Fibroblast of peridontal ligament (primary cell): Measurements from ENCODE around the gene CACNA2D3.

ENCODE experiments used
- DNase-seq: peaks from one replicate; pipeline ENCODE4 v3.0.0-alpha.2; 2010; ENCODE audit errors: extremely low read depth

The CACNA2D3 gene

GRCh38 chr3:55006244-55006676, 883.9 kb downstream of the CACNA2D3 start:
- DNase-seq = no peak

GRCh38 chr3:55007971-55008370, 885.6 kb downstream of the CACNA2D3 start:
- DNase-seq = no peak

- no peak for DNase-seq
These were observed 887.0 kb downstream of the CACNA2D3 start for GRCh38 chr3:55009372-55009771.

GRCh38 chr3:55012091-55012490, 889.7 kb downstream of the CACNA2D3 start:
- no peak for DNase-seq

GRCh38 chr3:55013145-55013925, 891.0 kb downstream of the CACNA2D3 start:
- peak; percentile 66 for DNase-seq

GRCh38 chr3:55014081-55014480, 891.7 kb downstream of the CACNA2D3 start:
- DNase-seq = no peak

GRCh38 chr3:55014906-55015305, 892.6 kb downstream of the CACNA2D3 start:
- DNase-seq = no peak

GRCh38 chr3:55017876-55018275, 895.5 kb downstream of the CACNA2D3 start:
- peak; percentile 24 for DNase-seq

- no peak for DNase-seq
These were observed 908.6 kb downstream of the CACNA2D3 start for GRCh38 chr3:55030938-55031337.

- no peak for DNase-seq
These were observed 914.7 kb downstream of the CACNA2D3 start for GRCh38 chr3:55036883-55037577.

GRCh38 chr3:55042591-55042990, 920.2 kb downstream of the CACNA2D3 start:
- DNase-seq = peak; percentile 62

GRCh38 chr3:55044486-55044885, 922.1 kb downstream of the CACNA2D3 start:
- no peak for DNase-seq

- DNase-seq = peak; percentile 41
These were observed 936.8 kb downstream of the CACNA2D3 start for GRCh38 chr3:55059027-55059629.

- no peak for DNase-seq
These were observed 938.8 kb downstream of the CACNA2D3 start for GRCh38 chr3:55060896-55061719.

- no peak for DNase-seq
These were observed 939.3 kb downstream of the CACNA2D3 start for GRCh38 chr3:55061720-55062034.

- no peak for DNase-seq
These were observed 941.8 kb downstream of the CACNA2D3 start for GRCh38 chr3:55064164-55064563.

- no peak for DNase-seq
These were observed 943.0 kb downstream of the CACNA2D3 start for GRCh38 chr3:55065331-55065730.

- no peak for DNase-seq
These were observed 944.2 kb downstream of the CACNA2D3 start for GRCh38 chr3:55066551-55067047.

- no peak for DNase-seq
These were observed 947.6 kb downstream of the CACNA2D3 start for GRCh38 chr3:55069950-55070349.

- peak; percentile 87 for DNase-seq
These were observed 952.4 kb downstream of the CACNA2D3 start for GRCh38 chr3:55074796-55075195.

- peak; percentile 31 for DNase-seq
These were observed 953.5 kb downstream of the CACNA2D3 start for GRCh38 chr3:55075846-55076245.

GRCh38 chr3:55077726-55078125, 955.4 kb downstream of the CACNA2D3 start:
- DNase-seq = no peak
